SK-N-SH treated with all-trans-retinoic acid at 6 μM for 48 hours (cell line): Measurements from ENCODE around the gene SYNE3.

Experiments
- ESRRG ChIP-seq: fragments of 250-450 bp; sonication (Bioruptor Pico); IDR thresholded peaks from 2 replicates; pipeline ENCODE4 v1.6.1; 2021; ENCODE audit warnings: mild to moderate bottlenecking
- OSR1 ChIP-seq: fragments of 250-450 bp; sonication (Bioruptor Pico); IDR thresholded peaks from 2 replicates; pipeline ENCODE4 v1.8.0; 2022; ENCODE audit warnings: moderate library complexity, mild to moderate bottlenecking, inconsistent platforms
- TOX ChIP-seq: fragments of 250-450 bp; sonication (Bioruptor Pico); IDR thresholded peaks from 2 replicates; pipeline ENCODE4 v1.8.0; 2021; ENCODE audit warnings: mild to moderate bottlenecking, moderate library complexity, borderline replicate concordance
- ZFP30 ChIP-seq: fragments of 450-650 bp; formaldehyde crosslinking; IDR thresholded peaks from 2 replicates; pipeline ENCODE4 v1.5.0; 2022; ENCODE audit warnings: mild to moderate bottlenecking, moderate library complexity

DNA sequence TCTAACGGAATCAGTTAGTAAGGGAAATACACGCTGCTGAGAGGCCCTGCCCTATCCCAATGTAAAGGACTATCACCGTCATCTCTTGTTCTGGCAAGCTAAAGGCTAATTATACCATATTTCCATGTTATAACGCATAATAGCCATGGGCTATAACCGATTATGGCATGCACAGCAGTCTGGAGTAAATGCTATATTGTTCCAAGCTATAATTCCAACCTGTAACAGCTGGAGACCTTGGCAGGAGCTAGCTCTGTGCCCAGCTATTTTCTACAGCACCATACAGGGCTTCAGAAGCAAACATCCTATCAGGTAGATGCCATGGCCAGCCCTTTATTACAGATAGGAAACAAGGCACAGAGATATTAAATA is 26.3 kb downstream of the SYNE3 start:
- TF ChIP-seq ZFP30 (no peak), ESRRG (CRISPR knock-in tag) (no peak), OSR1 (CRISPR knock-in tag) (no peak), TOX (CRISPR knock-in tag) (no peak)
